HFFc6 (cell line): ENCODE measurements around the gene HELZ. TPM values are rescaled to one million over a fixed set of nuclear protein-coding genes. Genes with fewer than 3 reads are reported as not detected.
"Not testable (repeated sequence)": the region's sequence is repeated elsewhere in the genome, so short reads cannot be mapped to it uniquely, and the experiment has no call there.

Experiments
- DNase-seq: peaks from one replicate; pipeline ENCODE4 v3.0.0-alpha.2; 2018
- H3K27ac Mint-ChIP-seq: 2 replicates; pipeline ENCODE4 v1.8.0; 2020; ENCODE audit warnings: mild to moderate bottlenecking, mixed read lengths
- H3K27me3 Mint-ChIP-seq: 2 replicates; pipeline ENCODE4 v1.8.0; 2021; ENCODE audit warnings: mild to moderate bottlenecking, moderate library complexity, mixed read lengths; ENCODE audit not compliant: insufficient read depth
- H3K36me3 Mint-ChIP-seq: 2 replicates; pipeline ENCODE4 v1.8.0; 2021; ENCODE audit warnings: low read depth, mixed read lengths
- H3K4me1 Mint-ChIP-seq: 2 replicates; pipeline ENCODE4 v1.8.0; 2020; ENCODE audit warnings: low read depth, mixed read lengths
- H3K4me3 Mint-ChIP-seq: 2 replicates; pipeline ENCODE4 v1.8.0; 2020; ENCODE audit warnings: mild to moderate bottlenecking, moderate library complexity, mixed read lengths
- H3K9me3 Mint-ChIP-seq: 2 replicates; pipeline ENCODE4 v1.8.0; 2020; ENCODE audit warnings: mild to moderate bottlenecking, mixed read lengths
- CTCF ChIP-seq: fragments of 200-600 bp; sonication (generic); IDR thresholded peaks from 2 replicates; pipeline ENCODE4 v1.5.0; 2021; ENCODE audit warnings: antibody characterized with exemption, mild to moderate bottlenecking
- total RNA-seq, 6 experiments: library from RNA; stranded (reverse); fragmentation: NEBNext Ultra II Directional; extraction: Animal tissue kit (Norgen Biotek cat#: 25700); gene quantifications; 2 replicates in 1 of 6; 3 replicates in 5 of 6; pipeline ENCODE4 v1.2.3, GENCODE V29; 2021

The HELZ gene
- total RNA-seq, 6 experiments from 2014 or later, result 36.0 to 46.2 (median 38.4) TPM

- no peak overlapping the region for H3K27ac Mint-ChIP-seq
Observed at GRCh38 chr17:67289181-67289876, 44.3 kb upstream of the HELZ start.

DNA sequence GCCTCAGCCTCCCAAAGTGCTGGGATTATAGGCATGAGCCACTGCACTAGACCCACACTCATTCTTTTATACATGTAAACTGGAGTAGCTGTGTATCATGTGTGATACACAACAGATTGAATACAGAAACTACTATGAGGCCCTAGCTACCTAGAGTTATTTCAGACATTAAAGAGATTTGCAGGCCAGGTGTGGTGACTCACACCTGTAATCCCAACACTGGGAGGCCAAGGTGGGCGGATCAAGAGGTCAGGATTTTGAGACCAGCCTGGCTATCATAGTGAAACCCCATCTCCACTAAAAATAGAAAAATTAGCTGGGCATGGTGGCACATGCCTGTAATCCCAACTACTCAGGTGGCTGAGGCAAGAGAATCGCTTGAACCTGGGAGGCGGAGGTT is 41.8 kb upstream of the HELZ start:
- not testable (repeated sequence) for H3K27me3 Mint-ChIP-seq, H3K36me3 Mint-ChIP-seq, H3K27ac Mint-ChIP-seq, H3K4me3 Mint-ChIP-seq, H3K9me3 Mint-ChIP-seq, DNase-seq
- H3K4me1 Mint-ChIP-seq, result peaks cover 17% of the 10 kb centered on the region; the same call in 1 of the 2 replicates

More at GRCh38 chr17:67289181-67289876, 44.3 kb upstream of the HELZ start:
- TF ChIP-seq CTCF, result no peak
- Mint-ChIP-seq H3K27me3 (peaks cover 8% of the 10 kb centered on the region), H3K9me3 (no peaks in the 10 kb centered on the region), H3K4me3 (peak overlapping the region; percentile 19; the same call in 1 of the 2 replicates), H3K4me1 (0 out of 2 replicates have a peak, but pooled peaks cover 7% of the 10 kb centered on the region), H3K36me3 (no peaks in the 10 kb centered on the region)
- DNase-seq, result no peak

- Mint-ChIP-seq H3K27ac (no peak overlapping the region), H3K4me3 (no peak overlapping the region), H3K9me3 (no peaks in the 10 kb centered on the region), H3K36me3 (no peaks in the 10 kb centered on the region), H3K27me3 (peaks cover 3% of the 10 kb centered on the region), H3K4me1 (peaks cover 20% of the 10 kb centered on the region; the same call in 1 of the 2 replicates)
- no peak for DNase-seq
- no peak for TF ChIP-seq CTCF
Observed at GRCh38 chr17:67285360-67285759, 40.4 kb upstream of the HELZ start.

DNA sequence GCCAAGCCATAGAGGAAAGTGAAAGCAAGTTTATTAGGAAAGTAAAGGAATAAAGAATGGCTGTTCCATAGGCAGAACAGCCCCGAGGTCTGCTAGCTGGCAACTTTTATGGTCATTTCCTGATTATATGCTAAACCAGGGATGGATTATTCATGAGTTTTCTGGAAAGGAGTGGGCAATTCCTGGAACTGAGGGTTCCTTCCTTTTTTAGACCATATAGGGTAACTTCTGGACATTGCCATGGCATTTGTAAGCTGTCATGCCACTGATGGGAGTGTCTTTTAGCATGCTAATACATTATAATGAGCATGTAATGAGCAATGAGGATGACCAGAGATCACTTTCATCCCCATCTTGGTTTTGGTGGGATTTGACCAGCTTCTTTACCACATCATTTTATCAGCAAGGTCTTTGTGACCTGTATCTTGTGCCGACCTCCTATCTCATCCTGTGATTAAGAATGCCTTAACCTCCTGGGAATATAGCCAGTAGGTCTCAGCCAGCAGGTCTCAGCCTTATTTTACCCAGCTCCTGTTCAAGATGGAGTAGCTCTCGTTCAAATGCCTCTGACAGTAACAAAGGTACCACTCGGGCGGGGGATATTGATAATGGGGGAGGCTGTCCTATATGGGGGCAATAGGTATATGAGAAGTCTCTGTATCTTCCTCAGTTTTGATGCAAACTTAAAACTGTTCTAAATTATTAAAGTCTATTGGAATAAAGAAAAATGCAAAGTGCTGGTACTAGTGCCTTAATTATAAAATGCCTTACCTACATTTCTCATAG is 38.9 kb upstream of the HELZ start:
- no peak for TF ChIP-seq CTCF
- no peak for DNase-seq
- H3K4me3 Mint-ChIP-seq, result peak overlapping the region; percentile 29; the same call in 1 of the 2 replicates
- peaks cover 3% of the 10 kb centered on the region for H3K27me3 Mint-ChIP-seq
- no peak overlapping the region for H3K27ac Mint-ChIP-seq
- H3K9me3 Mint-ChIP-seq, result no peaks in the 10 kb centered on the region
- H3K4me1 Mint-ChIP-seq, result peaks cover 13% of the 10 kb centered on the region; the same call in 1 of the 2 replicates
- no peaks in the 10 kb centered on the region for H3K36me3 Mint-ChIP-seq

GRCh38 chr17:67281743-67282142 is 36.7 kb upstream of the HELZ start:
- Mint-ChIP-seq H3K4me1 (peaks cover 13% of the 10 kb centered on the region; the same call in 1 of the 2 replicates), H3K4me3 (no peak overlapping the region), H3K27ac (no peak overlapping the region), H3K9me3 (no peaks in the 10 kb centered on the region), H3K27me3 (no peaks in the 10 kb centered on the region; the same call in 1 of the 2 replicates), H3K36me3 (no peaks in the 10 kb centered on the region)
- no peak for TF ChIP-seq CTCF
- DNase-seq, result no peak

DNA sequence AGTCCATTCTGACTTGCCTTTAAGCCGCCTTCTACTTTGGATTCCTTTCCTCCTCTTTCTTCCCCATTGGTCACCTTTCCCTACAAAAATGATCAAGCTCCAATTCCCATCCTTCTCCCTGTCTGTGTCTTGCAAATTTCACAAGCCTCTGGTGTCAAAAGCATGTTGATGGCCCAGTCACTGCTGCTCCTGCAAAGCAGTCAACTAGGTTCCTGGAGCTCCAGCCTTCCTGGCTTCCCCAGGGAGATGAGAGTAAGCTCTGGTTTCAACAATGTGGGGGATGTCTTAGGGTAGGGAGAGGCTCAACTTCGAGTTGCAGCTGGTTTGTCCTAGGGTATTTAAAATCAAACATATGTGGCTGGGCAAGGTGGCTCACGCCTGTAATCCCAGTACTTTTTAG is 36.1 kb upstream of the HELZ start:
- H3K9me3 Mint-ChIP-seq, result no peaks in the 10 kb centered on the region
- no peak overlapping the region for H3K27ac Mint-ChIP-seq
- no peaks in the 10 kb centered on the region for H3K36me3 Mint-ChIP-seq
- DNase-seq, result no peak
- H3K27me3 Mint-ChIP-seq, result no peaks in the 10 kb centered on the region; the same call in 1 of the 2 replicates
- no peak overlapping the region for H3K4me3 Mint-ChIP-seq
- TF ChIP-seq CTCF, result no peak
- H3K4me1 Mint-ChIP-seq, result peaks cover 13% of the 10 kb centered on the region; the same call in 1 of the 2 replicates
